Endothelial cell of umbilical vein (primary cell): ENCODE measurements around the gene CAPN7. TPM values are rescaled to one million over a fixed set of nuclear protein-coding genes. Genes with fewer than 3 reads are reported as not detected.

Experiments
- BruUV-seq: library from RNA; stranded (reverse); fragments of 400-500 nt; replicated peaks from 2 replicates; lab custom pipeline; 2021; lab: Mats Ljungman, UMichigan
- CTCF ChIA-PET: fragments of 300-600, 350-600 bp; sonication (Branson Sonifier 250); formaldehyde crosslinking; loops from one replicate; lab custom pipeline; 2021; ENCODE audit warnings: antibody characterized with exemption, inconsistent platforms; lab: Charles Lee
- POLR2A ChIA-PET: fragments of 300-600, 350-600 bp; sonication (Branson Sonifier 250); formaldehyde crosslinking; loops from one replicate; lab custom pipeline; 2021; ENCODE audit warnings: antibody characterized with exemption, inconsistent platforms; lab: Charles Lee
- DNase-seq: peaks from one replicate; pipeline ENCODE4 v3.0.0-alpha.2; 2011; ENCODE audit warnings: low read depth, low spot score
- FAIRE-seq: peaks from 2 replicates; lab custom pipeline; 2011; peaks lifted over from hg19 to GRCh38; lab: Jason Lieb, UNC
- H2AFZ ChIP-seq: 2 replicates; pipeline ENCODE4 v1.6.0; 2012; ENCODE audit warnings: low read depth, low read length, control low read depth, inconsistent platforms
- H3K27ac ChIP-seq: 2 replicates; pipeline ENCODE4 v1.5.1; 2011; ENCODE audit warnings: low read depth, mild to moderate bottlenecking, control low read depth, low read length, moderate library complexity; ENCODE audit not compliant: insufficient read depth
- H3K27me3 ChIP-seq, 2 experiments: 2 replicates each; pipeline versions ENCODE4 v1.6.0 to v1.6.1; 2011; ENCODE audit warnings: low read length in 2 of 2, mixed read lengths in 1 of 2; ENCODE audit not compliant: control insufficient read depth in 2 of 2, insufficient read depth in 2 of 2
- H3K36me3 ChIP-seq, 2 experiments: 2 replicates in 1 of 2; 3 replicates in 1 of 2; pipeline ENCODE4 v1.5.1; 2011; ENCODE audit warnings: low read length in 2 of 2, mild to moderate bottlenecking in 1 of 2, moderate library complexity in 1 of 2; ENCODE audit not compliant: control insufficient read depth in 2 of 2, insufficient read depth in 2 of 2; ENCODE audit errors: extremely low read depth in 1 of 2
- H3K4me1 ChIP-seq: 3 replicates; pipeline ENCODE4 v1.5.1; 2011; ENCODE audit warnings: mild to moderate bottlenecking, low read length; ENCODE audit not compliant: control insufficient read depth, insufficient read depth; ENCODE audit errors: extremely low read depth
- H3K4me2 ChIP-seq: 2 replicates; pipeline ENCODE4 v1.6.1; 2011; ENCODE audit warnings: low read length, control low read depth, mixed read lengths; ENCODE audit not compliant: insufficient read depth
- H3K4me3 ChIP-seq, 3 experiments: fragments of 200-600 bp in 1 of 3; sonication (generic), shearing (Covaris generic) in 1 of 3; replicated peaks in 1 of 3; 2 replicates each; pipeline ENCODE4 v1.5.1; 2011 to 2016; ENCODE audit warnings: control low read depth in 3 of 3, low read length in 3 of 3, mild to moderate bottlenecking in 2 of 3, inconsistent platforms in 1 of 3, low read depth in 1 of 3, moderate library complexity in 1 of 3; ENCODE audit not compliant: insufficient read depth in 1 of 3
- H3K79me2 ChIP-seq: 2 replicates; pipeline ENCODE4 v1.6.0; 2012; ENCODE audit warnings: low read length, inconsistent platforms; ENCODE audit not compliant: control insufficient read depth, insufficient read depth
- H3K9ac ChIP-seq: replicated peaks from 2 replicates; pipeline ENCODE3; 2011; ENCODE audit warnings: low read length, control low read depth; ENCODE audit not compliant: insufficient read depth; ENCODE audit errors: extremely low read depth
- H3K9me1 ChIP-seq: replicated peaks from 3 replicates; pipeline ENCODE4 v1.6.0; 2011; ENCODE audit warnings: mild to moderate bottlenecking, low read length; ENCODE audit not compliant: control insufficient read depth, insufficient read depth; ENCODE audit errors: extremely low read depth
- H3K9me3 ChIP-seq: replicated peaks from 2 replicates; pipeline ENCODE4 v1.5.1; 2012; ENCODE audit warnings: low read length, inconsistent platforms; ENCODE audit not compliant: control insufficient read depth, insufficient read depth
- H4K20me1 ChIP-seq: replicated peaks from 2 replicates; pipeline ENCODE3; 2011; ENCODE audit warnings: mild to moderate bottlenecking, low read length; ENCODE audit not compliant: control insufficient read depth, insufficient read depth; ENCODE audit errors: extremely low read depth
- EZH2 ChIP-seq: IDR thresholded peaks from 2 replicates; pipeline ENCODE4 v1.6.1; 2012; ENCODE audit warnings: borderline replicate concordance, low read depth, mild to moderate bottlenecking, moderate library complexity, low read length, inconsistent platforms; ENCODE audit not compliant: severe bottlenecking
- FOS ChIP-seq: IDR thresholded peaks from 2 replicates; pipeline ENCODE4 v1.6.1; 2011; ENCODE audit warnings: mild to moderate bottlenecking, low read length, moderate library complexity, borderline replicate concordance; ENCODE audit not compliant: insufficient read depth
- GATA2 ChIP-seq: IDR thresholded peaks from 2 replicates; pipeline ENCODE4 v1.7.0; 2011; ENCODE audit warnings: low read depth, mild to moderate bottlenecking, moderate library complexity, mixed read lengths, low read length; ENCODE audit not compliant: insufficient read length, insufficient read depth
- JUN ChIP-seq: IDR thresholded peaks from 2 replicates; pipeline ENCODE4 v1.6.1; 2011; ENCODE audit warnings: borderline replicate concordance, low read depth; ENCODE audit not compliant: insufficient read length, insufficient read depth
- MYC ChIP-seq: IDR thresholded peaks from one replicate; pipeline ENCODE4 v1.6.1; 2011; ENCODE audit warnings: mild to moderate bottlenecking, low read depth, low read length
- POLR2A ChIP-seq: IDR thresholded peaks from 2 replicates; pipeline ENCODE4 v1.6.1; 2012; ENCODE audit warnings: low read depth, mild to moderate bottlenecking, control low read depth, low read length
- POLR2AphosphoS5 ChIP-seq: IDR thresholded peaks from 2 replicates; pipeline ENCODE4 v1.6.1; 2012; ENCODE audit warnings: low read depth, mild to moderate bottlenecking, control low read depth, low read length, moderate library complexity; ENCODE audit not compliant: insufficient read depth
- dilution Hi-C: fragments of 300-500 bp; cut with MboI; formaldehyde crosslinking; loops from one replicate; pipeline ENCODE4 v1.15.0; 2019; ENCODE audit warnings: low sequenced_read_pairs; ENCODE audit not compliant: extremely low pct_ligation_motif_present
- intact Hi-C: fragments of 100-400 bp; cut with micrococcal nuclease; formaldehyde crosslinking; loops from one replicate; pipeline ENCODE4 v1.10.0; 2022
- polyA plus RNA-seq, 4 experiments: library from polyadenylated mRNA; depleted of rRNA in 3 of 4; stranded (reverse) in 3 of 4; unstranded in 1 of 4; fragments of >200 nt; gene quantifications; 2 replicates each; pipeline versions ENCODE4 v1.2.1 to v1.2.3, GENCODE V29; 2011 to 2012; ENCODE audit warnings: missing spikeins in 1 of 4
- total RNA-seq: library from RNA; stranded (reverse); gene quantifications from 2 replicates; pipeline ENCODE4 v1.2.3, GENCODE V29; 2021
- TF ChIP-seq, protein P1 (sequence below), 2 donors: IDR thresholded peaks; 1 replicate in 1 of 2; 2 replicates in 1 of 2; pipeline ENCODE4 v1.5.1; 2011; ENCODE audit warnings: low read length in 2 of 2, mild to moderate bottlenecking in 2 of 2, moderate library complexity in 2 of 2, control low read depth in 1 of 2, inconsistent platforms in 1 of 2, low read depth in 1 of 2; ENCODE audit not compliant: insufficient read depth in 1 of 2; ENCODE audit errors: extremely low read depth in 1 of 2
- TF ChIP-seq, protein P2 (sequence below): IDR thresholded peaks from 2 replicates; pipeline ENCODE4 v1.6.1; 2011; ENCODE audit not compliant: insufficient read depth, insufficient read length

The CAPN7 gene
- total and polyA plus RNA-seq, 2 donors (not counting 3 experiments of a cell fraction or from before 2014, with no cell fraction given), result 13.2 to 32.7 TPM

DNA sequence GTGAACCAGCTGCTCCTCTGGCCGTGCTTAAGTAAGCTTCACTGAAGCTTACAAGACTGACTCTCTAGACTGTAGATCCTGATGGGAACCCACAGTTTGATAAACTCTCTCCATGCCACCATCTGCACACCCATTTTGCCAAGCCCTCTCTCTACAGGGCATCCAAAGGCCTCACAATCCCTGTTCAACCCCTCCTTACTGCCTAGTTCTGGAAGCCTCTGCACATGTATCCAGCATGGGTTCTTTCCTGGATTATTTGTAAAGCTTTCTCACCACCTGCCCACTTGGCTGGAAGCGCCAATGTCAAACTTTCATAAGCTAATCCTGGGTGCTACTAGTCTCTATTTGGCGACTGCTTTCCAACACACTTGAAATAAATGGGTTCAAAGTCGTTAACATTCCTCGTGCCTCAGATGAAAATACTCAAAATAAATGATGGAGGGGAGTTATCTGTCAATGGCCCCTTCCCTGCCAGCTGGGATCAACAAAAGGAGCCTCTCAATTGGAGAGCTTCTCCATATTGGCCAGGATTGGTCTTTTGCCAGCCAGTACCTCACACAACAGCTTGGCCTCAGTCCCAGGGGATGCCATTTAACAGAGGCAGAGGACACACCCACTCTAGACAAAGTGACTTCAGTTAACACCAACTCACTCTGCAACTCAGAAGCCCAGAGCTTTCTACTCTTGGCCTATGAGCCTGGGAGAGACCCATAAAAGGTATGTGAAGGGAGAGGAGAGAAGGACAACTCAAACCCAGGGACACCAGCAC, 78.3 kb downstream of the CAPN7 start:
- Histone ChIP-seq H3K4me3 (no peak overlapping the region), H3K4me2 (no peak overlapping the region), H2AFZ (no peak overlapping the region), H3K79me2 (peaks cover 90% of the 10 kb centered on the region), H3K36me3 (peaks cover 0 to 2% of the 10 kb centered on the region in 2 experiments), H3K4me1 (no peaks in the 10 kb centered on the region), H3K9ac (no peak overlapping the region), H3K9me3 (no peaks in the 10 kb centered on the region), H3K27me3 (no peaks in the 10 kb centered on the region), H3K27ac (no peak overlapping the region), H4K20me1 (no peaks in the 10 kb centered on the region), H3K9me1 (no peaks in the 10 kb centered on the region)
- FAIRE-seq (peak; percentile 38), DNase-seq (no peak)
- CTCF ChIA-PET, result interaction anchor here (0.8 to 2.1 kb wide), 4 partner anchors 11 to 121 kb away, joined by 3 to 6 read pairs (median 4); no protein-coding TSS in a partner anchor
- dilution Hi-C loops, result no loop called here
- no TSS peak for BruUV-seq
- TF ChIP-seq GATA2, result no peak
- TF ChIP-seq MYC, result no peak
- no peak for TF ChIP-seq JUN
- TF ChIP-seq, protein P1, sequence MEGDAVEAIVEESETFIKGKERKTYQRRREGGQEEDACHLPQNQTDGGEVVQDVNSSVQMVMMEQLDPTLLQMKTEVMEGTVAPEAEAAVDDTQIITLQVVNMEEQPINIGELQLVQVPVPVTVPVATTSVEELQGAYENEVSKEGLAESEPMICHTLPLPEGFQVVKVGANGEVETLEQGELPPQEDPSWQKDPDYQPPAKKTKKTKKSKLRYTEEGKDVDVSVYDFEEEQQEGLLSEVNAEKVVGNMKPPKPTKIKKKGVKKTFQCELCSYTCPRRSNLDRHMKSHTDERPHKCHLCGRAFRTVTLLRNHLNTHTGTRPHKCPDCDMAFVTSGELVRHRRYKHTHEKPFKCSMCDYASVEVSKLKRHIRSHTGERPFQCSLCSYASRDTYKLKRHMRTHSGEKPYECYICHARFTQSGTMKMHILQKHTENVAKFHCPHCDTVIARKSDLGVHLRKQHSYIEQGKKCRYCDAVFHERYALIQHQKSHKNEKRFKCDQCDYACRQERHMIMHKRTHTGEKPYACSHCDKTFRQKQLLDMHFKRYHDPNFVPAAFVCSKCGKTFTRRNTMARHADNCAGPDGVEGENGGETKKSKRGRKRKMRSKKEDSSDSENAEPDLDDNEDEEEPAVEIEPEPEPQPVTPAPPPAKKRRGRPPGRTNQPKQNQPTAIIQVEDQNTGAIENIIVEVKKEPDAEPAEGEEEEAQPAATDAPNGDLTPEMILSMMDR (IDR thresholded peaks at IDR 0.05; ENCODE audit: extremely low read depth in 1 of 2, insufficient read depth in 1 of 2, low read depth in 1 of 2, low read length in 2 of 2), result no peak
- TF ChIP-seq EZH2, result no peak
- TF ChIP-seq, protein P2, sequence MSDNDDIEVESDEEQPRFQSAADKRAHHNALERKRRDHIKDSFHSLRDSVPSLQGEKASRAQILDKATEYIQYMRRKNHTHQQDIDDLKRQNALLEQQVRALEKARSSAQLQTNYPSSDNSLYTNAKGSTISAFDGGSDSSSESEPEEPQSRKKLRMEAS, result no peak
- no peak for TF ChIP-seq POLR2A
- TF ChIP-seq POLR2AphosphoS5, result no peak
- no peak for TF ChIP-seq FOS
- intact Hi-C loops, result no loop called here
- POLR2A ChIA-PET, result no interaction called here
